HCT116 (cell line): ENCODE results near the gene CFAP61. TPM values are rescaled to one million over a fixed set of nuclear protein-coding genes. Genes with fewer than 3 reads are reported as not detected.

Experiments used
- ATAC-seq: fragments of 200-7000 bp; cut with Tn5 transposase; 2 replicates; pipeline ENCODE4 v1.9.1; 2020; ENCODE audit warnings: mild to moderate bottlenecking, moderate library complexity
- BruUV-seq: library from RNA; stranded (reverse); fragments of 400-500 nt; replicated peaks from 2 replicates; lab custom pipeline; 2021; lab: Mats Ljungman, UMichigan
- CTCF ChIA-PET: fragments of 300-600 bp; sonication (Branson Sonifier 250); formaldehyde crosslinking; loops from one replicate; lab custom pipeline; 2021; ENCODE audit warnings: antibody characterized with exemption; lab: Charles Lee
- POLR2A ChIA-PET: fragments of 300-600, 350-600 bp; sonication (Branson Sonifier 250); formaldehyde crosslinking; loops from one replicate; lab custom pipeline; 2021; ENCODE audit warnings: antibody characterized with exemption; lab: Charles Lee
- RAD21 ChIA-PET, 2 experiments: fragments of 300-600 bp; sonication (Branson Sonifier 250); formaldehyde crosslinking; loops; one replicate each; lab custom pipeline; 2023; ENCODE audit warnings: low total read pairs in 2 of 2; ENCODE audit not compliant: uncharacterized antibody in 2 of 2, unreplicated experiment in 2 of 2, low non-redundant PET in 1 of 2; lab: Charles Lee
- DNase-seq: peaks from one replicate; pipeline ENCODE4 v3.0.0-alpha.2; 2010; ENCODE audit warnings: low read depth, low spot score
- H2AFZ ChIP-seq: fragments of 200-600 bp; shearing (Covaris generic), sonication (generic); 2 replicates; pipeline ENCODE4 v1.6.1; 2017; ENCODE audit warnings: low read depth, mixed run types, mixed read lengths, antibody characterized with exemption, low read length; ENCODE audit not compliant: poor library complexity, severe bottlenecking
- H3K27ac ChIP-seq: 2 replicates; pipeline ENCODE4 v1.5.1; 2012; ENCODE audit warnings: low read depth, low read length
- H3K27me3 ChIP-seq: fragments of 200-600 bp; sonication (generic); 2 replicates; pipeline ENCODE4 v1.6.1; 2016; ENCODE audit warnings: mixed run types, low read length, mixed read lengths; ENCODE audit not compliant: insufficient read depth
- H3K36me3 ChIP-seq, 2 experiments: fragments of 200-500 bp in 1 of 2; fragments of 200-600 bp in 1 of 2; sonication (Bioruptor generic) in 1 of 2; sonication (generic) in 1 of 2; 2 replicates each; pipeline versions ENCODE4 v1.5.1 to v1.6.1; 2014 to 2016; ENCODE audit warnings: low read length in 2 of 2, inconsistent platforms in 1 of 2, mixed read lengths in 1 of 2, mixed run types in 1 of 2; ENCODE audit not compliant: insufficient read depth in 2 of 2, control insufficient read depth in 1 of 2
- H3K4me1 ChIP-seq, 2 experiments: fragments of 200-600 bp in 1 of 2; sonication (generic) in 1 of 2; 2 replicates each; pipeline versions ENCODE4 v1.5.1 to v1.6.1; 2012 to 2017; ENCODE audit warnings: low read length in 2 of 2, inconsistent platforms in 1 of 2, mild to moderate bottlenecking in 1 of 2, mixed read lengths in 1 of 2, mixed run types in 1 of 2, moderate library complexity in 1 of 2; ENCODE audit not compliant: insufficient read depth in 2 of 2, control insufficient read depth in 1 of 2
- H3K4me2 ChIP-seq: fragments of 200-600 bp; sonication (generic); 2 replicates; pipeline ENCODE4 v1.6.1; 2017; ENCODE audit warnings: mixed run types, low read length, mixed read lengths
- H3K4me3 ChIP-seq, 2 experiments: fragments of 200-600 bp in 1 of 2; sonication (generic) in 1 of 2; replicated peaks in 1 of 2; 2 replicates each; pipeline ENCODE4 v1.5.1; 2011 to 2016; ENCODE audit warnings: low read length in 2 of 2, control low read depth in 1 of 2, low read depth in 1 of 2, mild to moderate bottlenecking in 1 of 2, mixed read lengths in 1 of 2, mixed run types in 1 of 2
- H3K79me2 ChIP-seq: fragments of 200-600 bp; sonication (generic); 2 replicates; pipeline ENCODE4 v1.6.1; 2017; ENCODE audit warnings: mild to moderate bottlenecking, mixed run types, low read length, moderate library complexity, mixed read lengths; ENCODE audit not compliant: insufficient read depth
- H3K9ac ChIP-seq: fragments of 200-600 bp; sonication (generic); 2 replicates; pipeline ENCODE4 v1.6.1; 2016; ENCODE audit warnings: low read length, mixed read lengths
- H3K9me2 ChIP-seq: fragments of 200-600 bp; sonication (generic), shearing (Covaris generic); 2 replicates; pipeline ENCODE4 v1.6.1; 2017; ENCODE audit warnings: mixed run types, mild to moderate bottlenecking, moderate library complexity; ENCODE audit not compliant: insufficient read depth
- H3K9me3 ChIP-seq, 2 experiments: fragments of 200-500 bp in 1 of 2; fragments of 200-600 bp in 1 of 2; sonication (Bioruptor generic) in 1 of 2; sonication (generic) in 1 of 2; 2 replicates each; pipeline ENCODE4 v1.6.1; 2014 to 2017; ENCODE audit warnings: low read length in 2 of 2, mixed read lengths in 2 of 2, inconsistent platforms in 1 of 2, low read depth in 1 of 2, mild to moderate bottlenecking in 1 of 2, mixed run types in 1 of 2, moderate library complexity in 1 of 2; ENCODE audit not compliant: control insufficient read depth in 1 of 2, insufficient read depth in 1 of 2
- H4K20me1 ChIP-seq: fragments of 200-600 bp; sonication (generic), shearing (Covaris generic); 2 replicates; pipeline ENCODE4 v1.6.1; 2017; ENCODE audit warnings: mixed run types, mild to moderate bottlenecking, moderate library complexity; ENCODE audit not compliant: insufficient read depth
- CEBPB ChIP-seq: IDR thresholded peaks from 2 replicates; pipeline ENCODE4 v1.6.1; 2012; ENCODE audit warnings: low read depth
- CTCF ChIP-seq, 3 experiments: fragments of 200-600 bp in 1 of 3; sonication (generic) in 1 of 3; IDR thresholded peaks in 2 of 3; conservative IDR thresholded peaks in 1 of 3; 2 replicates each; pipeline ENCODE4 v1.5.1; 2012 to 2017; ENCODE audit warnings: low read depth in 2 of 3, low read length in 2 of 3, antibody characterized with exemption in 1 of 3, borderline replicate concordance in 1 of 3, control low read depth in 1 of 3, mild to moderate bottlenecking in 1 of 3, mixed read lengths in 1 of 3, mixed run types in 1 of 3, moderate library complexity in 1 of 3; ENCODE audit not compliant: insufficient read depth in 1 of 3
- EGR1 ChIP-seq: IDR thresholded peaks from 2 replicates; pipeline ENCODE4 v1.6.1; 2012; ENCODE audit warnings: low read depth
- EZH2 ChIP-seq: fragments of 200-600 bp; sonication (generic); IDR thresholded peaks from 2 replicates; pipeline ENCODE4 v1.6.1; 2017; ENCODE audit warnings: antibody characterized with exemption, mixed run types
- EZH2phosphoT487 ChIP-seq: fragments of 200-600 bp; IDR thresholded peaks from 2 replicates; pipeline ENCODE4 v1.6.1; 2018; ENCODE audit warnings: antibody characterized with exemption, borderline replicate concordance
- JUND ChIP-seq: IDR thresholded peaks from 2 replicates; pipeline ENCODE4 v1.6.1; 2012
- MAX ChIP-seq: IDR thresholded peaks from 2 replicates; pipeline ENCODE4 v1.6.1; 2012
- POLR2A ChIP-seq: IDR thresholded peaks from 2 replicates; pipeline ENCODE4 v1.7.0; 2011; ENCODE audit warnings: borderline replicate concordance; ENCODE audit not compliant: insufficient read depth, insufficient read length; ENCODE audit errors: extremely low read depth
- REST ChIP-seq: IDR thresholded peaks from 2 replicates; pipeline ENCODE4 v1.6.1; 2012; ENCODE audit warnings: low read depth
- SIN3A ChIP-seq: IDR thresholded peaks from 2 replicates; pipeline ENCODE4 v1.6.1; 2012; ENCODE audit warnings: low read depth
- SP1 ChIP-seq: IDR thresholded peaks from 2 replicates; pipeline ENCODE4 v1.6.1; 2012; ENCODE audit warnings: low read depth
- TCF7L2 ChIP-seq: IDR thresholded peaks from 2 replicates; pipeline ENCODE4 v1.7.0; 2011; ENCODE audit warnings: borderline replicate concordance, inconsistent platforms; ENCODE audit not compliant: insufficient read depth, insufficient read length; ENCODE audit errors: extremely low read depth
- YY1 ChIP-seq: IDR thresholded peaks from 2 replicates; pipeline ENCODE4 v1.6.1; 2011; ENCODE audit warnings: low read length, low read depth, moderate library complexity, mild to moderate bottlenecking; ENCODE audit not compliant: insufficient replicate concordance; ENCODE audit errors: extremely low read depth
- ZBTB33 ChIP-seq: IDR thresholded peaks from 2 replicates; pipeline ENCODE4 v1.6.1; 2011; ENCODE audit warnings: mild to moderate bottlenecking, low read length, moderate library complexity; ENCODE audit not compliant: insufficient replicate concordance; ENCODE audit errors: extremely low read depth
- intact Hi-C: fragments of 100-400 bp; cut with micrococcal nuclease; formaldehyde crosslinking; loops from 2 replicates; pipeline ENCODE4 v1.10.0; 2022
- total RNA-seq: library from RNA; stranded (reverse); gene quantifications from one replicate; pipeline ENCODE4 v1.2.1, GENCODE V29; 2021; ENCODE audit not compliant: unreplicated experiment

Gene CFAP61
- total RNA-seq, 1 experiment from 2014 or later = 1.7 TPM

GRCh38 chr20:20393207-20394120, 341.1 kb downstream of the CFAP61 start:
- CTCF ChIA-PET = no interaction called here
- TF ChIP-seq SIN3A = no peak
- TF ChIP-seq EGR1 = no peak
- TF ChIP-seq REST = no peak
- no peak for TF ChIP-seq YY1
- no peak for TF ChIP-seq EZH2
- no peak for TF ChIP-seq POLR2A
- no peak for TF ChIP-seq ZBTB33
- TF ChIP-seq CEBPB = no peak
- TF ChIP-seq MAX = no peak
- no peak for TF ChIP-seq SP1
- TF ChIP-seq JUND = no peak
- no peak for TF ChIP-seq TCF7L2
- no peak for TF ChIP-seq CTCF (IDR thresholded peaks at IDR 0.05 in 2 of 3, conservative IDR thresholded peaks at IDR 0.05 in 1 of 3; ENCODE audit: borderline replicate concordance in 1 of 3, insufficient read depth in 1 of 3, low read depth in 2 of 3, low read length in 2 of 3)
- no peak for TF ChIP-seq EZH2phosphoT487
- TF ChIP-seq, all 23 proteins: peak for 0
- Histone ChIP-seq H2AFZ (no peak overlapping the region), H3K4me1 (no peaks in the 10 kb centered on the region), H3K4me3 (no peak overlapping the region), H3K27me3 (no peaks in the 10 kb centered on the region), H3K27ac (no peak overlapping the region), H3K36me3 (no peaks in the 10 kb centered on the region), H3K79me2 (no peaks in the 10 kb centered on the region), H4K20me1 (no peaks in the 10 kb centered on the region), H3K9me3 (no peaks in the 10 kb centered on the region), H3K9ac (no peak overlapping the region), H3K9me2 (no peaks in the 10 kb centered on the region), H3K4me2 (no peak overlapping the region)
- no peak for ATAC-seq
- POLR2A ChIA-PET = no interaction called here
- intact Hi-C loops = no loop called here
- RAD21 ChIA-PET = no interaction called here
- no peak for DNase-seq
- BruUV-seq = no TSS peak
